ENCODE data around the gene ALOX12.
"Not testable (repeated sequence)": the region's sequence is repeated elsewhere in the genome, so short reads cannot be mapped to it uniquely, and the experiment has no call there.

The ALOX12 gene

GRCh38 chr17:6948976-6949375, 46.9 kb upstream of the ALOX12 start:
- no peak for DNase-seq (ENCODE audit: low spot score)
- Histone ChIP-seq H3K4me1 (ENCODE audit: control insufficient read depth in 2 of 2, insufficient read depth in 1 of 2, low read depth in 1 of 2, low read length in 2 of 2) (no peaks in the 10 kb centered on the region), H3K27ac (replicated peaks; ENCODE audit: low read length) (no peak overlapping the region), H2BK5ac (ENCODE audit: low read length) (no peak overlapping the region), H2BK15ac (ENCODE audit: low read length) (no peak overlapping the region), H3K4me2 (ENCODE audit: insufficient read depth, low read length, poor library complexity, severe bottlenecking) (no peak overlapping the region), H3K14ac (ENCODE audit: low read length) (no peak overlapping the region), H3K79me1 (ENCODE audit: low read depth, low read length) (no peaks in the 10 kb centered on the region), H3K18ac (ENCODE audit: low read length) (no peak overlapping the region), H2AFZ (ENCODE audit: low read length) (peak overlapping the region; percentile 15), H3K27me3 (ENCODE audit: control insufficient read depth in 3 of 3, insufficient read depth in 3 of 3, low read depth in 1 of 3, low read length in 3 of 3) (no peaks in the 10 kb centered on the region), H3K9ac (ENCODE audit: low read depth, low read length, poor library complexity) (no peak overlapping the region), H3K23ac (ENCODE audit: low read depth, low read length, poor library complexity) (no peak overlapping the region), H2BK120ac (ENCODE audit: low read depth, low read length) (no peak overlapping the region), H4K91ac (ENCODE audit: low read depth, low read length, poor library complexity) (no peak overlapping the region), H3K9me3 (replicated peaks in 1 of 2; ENCODE audit: control insufficient read depth in 2 of 2, insufficient read depth in 1 of 2, low read depth in 1 of 2, low read length in 2 of 2) (no peaks in the 10 kb centered on the region), H2BK12ac (ENCODE audit: low read length) (no peak overlapping the region), H3K4me3 (ENCODE audit: low read length in 2 of 2) (no peak overlapping the region), H3K36me3 (replicated peaks in 1 of 2; ENCODE audit: control insufficient read depth in 2 of 2, insufficient read depth in 2 of 2, low read length in 2 of 2) (no peaks in the 10 kb centered on the region), H2AK5ac (ENCODE audit: low read depth, low read length) (no peak overlapping the region), H4K8ac (ENCODE audit: low read depth, low read length) (no peak overlapping the region), H3K4ac (ENCODE audit: low read length) (no peak overlapping the region)
- WGBS, 2 donors (ENCODE audit: extremely low coverage in 2 of 2, insufficient read length in 2 of 2, insufficient replicate concordance in 1 of 2): no CpG with 5 or more reads among the region's 3 CpGs

- H3K23ac ChIP-seq (ENCODE audit: low read depth, low read length, poor library complexity); H3K4me2 ChIP-seq (ENCODE audit: insufficient read depth, low read length, poor library complexity, severe bottlenecking); H2BK12ac ChIP-seq (ENCODE audit: low read length); H3K4me1 ChIP-seq (ENCODE audit: control insufficient read depth in 2 of 2, insufficient read depth in 1 of 2, low read depth in 1 of 2, low read length in 2 of 2); H2BK120ac ChIP-seq (ENCODE audit: low read depth, low read length); H2BK5ac ChIP-seq (ENCODE audit: low read length); H2AK5ac ChIP-seq (ENCODE audit: low read depth, low read length); H3K79me1 ChIP-seq (ENCODE audit: low read depth, low read length); H3K4ac ChIP-seq (ENCODE audit: low read length); DNase-seq (ENCODE audit: low spot score); H2BK15ac ChIP-seq (ENCODE audit: low read length); H3K36me3 ChIP-seq (replicated peaks in 1 of 2; ENCODE audit: control insufficient read depth in 2 of 2, insufficient read depth in 2 of 2, low read length in 2 of 2); H4K8ac ChIP-seq (ENCODE audit: low read depth, low read length); H2AFZ ChIP-seq (ENCODE audit: low read length); H4K91ac ChIP-seq (ENCODE audit: low read depth, low read length, poor library complexity); H3K14ac ChIP-seq (ENCODE audit: low read length); H3K9ac ChIP-seq (ENCODE audit: low read depth, low read length, poor library complexity); H3K27ac ChIP-seq (replicated peaks; ENCODE audit: low read length); H3K4me3 ChIP-seq (ENCODE audit: low read length in 2 of 2); H3K9me3 ChIP-seq (replicated peaks in 1 of 2; ENCODE audit: control insufficient read depth in 2 of 2, insufficient read depth in 1 of 2, low read depth in 1 of 2, low read length in 2 of 2); H3K27me3 ChIP-seq (ENCODE audit: control insufficient read depth in 3 of 3, insufficient read depth in 3 of 3, low read depth in 1 of 3, low read length in 3 of 3); H3K18ac ChIP-seq (ENCODE audit: low read length): not testable (repeated sequence)
- WGBS, 2 donors (ENCODE audit: extremely low coverage in 2 of 2, insufficient read length in 2 of 2, insufficient replicate concordance in 1 of 2): no CpG with 5 or more reads among the region's 2 CpGs
Measured at GRCh38 chr17:6950938-6951337, 44.9 kb upstream of the ALOX12 start.

GRCh38 chr17:6953689-6954088, 42.2 kb upstream of the ALOX12 start:
- H4K8ac ChIP-seq (ENCODE audit: low read depth, low read length): no peak overlapping the region
- no peak overlapping the region for H3K14ac ChIP-seq (ENCODE audit: low read length)
- no peak overlapping the region for H2AFZ ChIP-seq (ENCODE audit: low read length)
- H3K9me3 ChIP-seq (replicated peaks in 1 of 2; ENCODE audit: control insufficient read depth in 2 of 2, insufficient read depth in 1 of 2, low read depth in 1 of 2, low read length in 2 of 2): peaks cover 0 to 1% of the 10 kb centered on the region in 2 donors
- H2BK15ac ChIP-seq (ENCODE audit: low read length): no peak overlapping the region
- H3K36me3 ChIP-seq (replicated peaks in 1 of 2; ENCODE audit: control insufficient read depth in 2 of 2, insufficient read depth in 2 of 2, low read length in 2 of 2): no peaks in the 10 kb centered on the region
- H2BK120ac ChIP-seq (ENCODE audit: low read depth, low read length): no peak overlapping the region
- no peak overlapping the region for H3K4me2 ChIP-seq (ENCODE audit: insufficient read depth, low read length, poor library complexity, severe bottlenecking)
- no peak overlapping the region for H3K4ac ChIP-seq (ENCODE audit: low read length)
- no peak overlapping the region for H3K23ac ChIP-seq (ENCODE audit: low read depth, low read length, poor library complexity)
- DNase-seq (ENCODE audit: low spot score): no peak
- no peaks in the 10 kb centered on the region for H3K4me1 ChIP-seq (ENCODE audit: control insufficient read depth in 2 of 2, insufficient read depth in 1 of 2, low read depth in 1 of 2, low read length in 2 of 2)
- H3K27me3 ChIP-seq (ENCODE audit: control insufficient read depth in 3 of 3, insufficient read depth in 3 of 3, low read depth in 1 of 3, low read length in 3 of 3): no peaks in the 10 kb centered on the region
- H3K4me3 ChIP-seq (ENCODE audit: low read length in 2 of 2): no peak overlapping the region
- WGBS, 2 donors (ENCODE audit: extremely low coverage in 2 of 2, insufficient read length in 2 of 2, insufficient replicate concordance in 1 of 2): no CpG with 5 or more reads among the region's 5 CpGs
- no peak overlapping the region for H3K9ac ChIP-seq (ENCODE audit: low read depth, low read length, poor library complexity)
- no peaks in the 10 kb centered on the region for H3K79me1 ChIP-seq (ENCODE audit: low read depth, low read length)
- H4K91ac ChIP-seq (ENCODE audit: low read depth, low read length, poor library complexity): no peak overlapping the region
- no peak overlapping the region for H2BK12ac ChIP-seq (ENCODE audit: low read length)
- H2AK5ac ChIP-seq (ENCODE audit: low read depth, low read length): no peak overlapping the region
- no peak overlapping the region for H3K27ac ChIP-seq (replicated peaks; ENCODE audit: low read length)
- no peak overlapping the region for H2BK5ac ChIP-seq (ENCODE audit: low read length)
- no peak overlapping the region for H3K18ac ChIP-seq (ENCODE audit: low read length)

GRCh38 chr17:6959700-6960099, 36.1 kb upstream of the ALOX12 start:
- Histone ChIP-seq H3K36me3 (replicated peaks in 1 of 2; ENCODE audit: control insufficient read depth in 2 of 2, insufficient read depth in 2 of 2, low read length in 2 of 2) (no peaks in the 10 kb centered on the region), H4K91ac (ENCODE audit: low read depth, low read length, poor library complexity) (peak overlapping the region; percentile 43), H3K9me3 (replicated peaks in 1 of 2; ENCODE audit: control insufficient read depth in 2 of 2, insufficient read depth in 1 of 2, low read depth in 1 of 2, low read length in 2 of 2) (peaks cover 5 to 9% of the 10 kb centered on the region in 2 donors), H3K4me1 (ENCODE audit: control insufficient read depth in 2 of 2, insufficient read depth in 1 of 2, low read depth in 1 of 2, low read length in 2 of 2) (no peaks in the 10 kb centered on the region), H3K14ac (ENCODE audit: low read length) (no peak overlapping the region), H3K18ac (ENCODE audit: low read length) (no peak overlapping the region), H3K79me1 (ENCODE audit: low read depth, low read length) (no peaks in the 10 kb centered on the region), H2AFZ (ENCODE audit: low read length) (no peak overlapping the region), H2AK5ac (ENCODE audit: low read depth, low read length) (no peak overlapping the region), H3K23ac (ENCODE audit: low read depth, low read length, poor library complexity) (no peak overlapping the region), H2BK15ac (ENCODE audit: low read length) (no peak overlapping the region), H3K4ac (ENCODE audit: low read length) (no peak overlapping the region), H3K27me3 (ENCODE audit: control insufficient read depth in 3 of 3, insufficient read depth in 3 of 3, low read depth in 1 of 3, low read length in 3 of 3) (no peaks in the 10 kb centered on the region), H3K4me3 (ENCODE audit: low read length in 2 of 2) (no peak overlapping the region), H4K8ac (ENCODE audit: low read depth, low read length) (no peak overlapping the region), H3K9ac (ENCODE audit: low read depth, low read length, poor library complexity) (no peak overlapping the region), H2BK12ac (ENCODE audit: low read length) (no peak overlapping the region), H2BK5ac (ENCODE audit: low read length) (no peak overlapping the region), H2BK120ac (ENCODE audit: low read depth, low read length) (no peak overlapping the region), H3K4me2 (ENCODE audit: insufficient read depth, low read length, poor library complexity, severe bottlenecking) (no peak overlapping the region), H3K27ac (replicated peaks; ENCODE audit: low read length) (no peak overlapping the region)
- DNase-seq (ENCODE audit: low spot score): no peak
- WGBS, 2 donors (ENCODE audit: extremely low coverage in 2 of 2, insufficient read length in 2 of 2, insufficient replicate concordance in 1 of 2): no CpG with 5 or more reads among the region's 3 CpGs
